CD14-positive monocyte (primary cell): ENCODE results near the gene EFCAB7. TPM values are rescaled to one million over a fixed set of nuclear protein-coding genes. Genes with fewer than 3 reads are reported as not detected.

ENCODE experiments used
- DNase-seq, 3 donors: peaks; one replicate each; pipeline ENCODE4 v3.0.0-alpha.2; 2011 to 2022
- H2AFZ ChIP-seq: 2 replicates; pipeline ENCODE4 v1.6.0; 2012; ENCODE audit warnings: mild to moderate bottlenecking, low read depth, low read length, inconsistent platforms; ENCODE audit not compliant: insufficient read depth, poor library complexity, severe bottlenecking
- H3K27ac ChIP-seq, 2 donors: 1 replicate in 1 of 2; 2 replicates in 1 of 2; pipeline ENCODE4 v1.5.1; 2012 to 2013; ENCODE audit warnings: low read length in 2 of 2, control low read depth in 1 of 2, inconsistent platforms in 1 of 2, low read depth in 1 of 2, mild to moderate bottlenecking in 1 of 2
- H3K27me3 ChIP-seq, 2 donors: one replicate each; pipeline versions ENCODE4 v1.6.0 to v1.6.1; 2011 to 2013; ENCODE audit warnings: low read length in 2 of 2; ENCODE audit not compliant: control insufficient read depth in 2 of 2, insufficient read depth in 2 of 2
- H3K36me3 ChIP-seq, 2 donors: replicated peaks in 1 of 2; 1 replicate in 1 of 2; 2 replicates in 1 of 2; pipeline versions ENCODE4 v1.5.1 to v1.6.1; 2012 to 2013; ENCODE audit warnings: low read length in 2 of 2, control low read depth in 1 of 2, inconsistent platforms in 1 of 2, mild to moderate bottlenecking in 1 of 2; ENCODE audit not compliant: insufficient read depth in 2 of 2, control insufficient read depth in 1 of 2
- H3K4me1 ChIP-seq, 2 donors: 1 replicate in 1 of 2; 2 replicates in 1 of 2; pipeline versions ENCODE4 v1.5.1 to v1.6.1; 2012 to 2013; ENCODE audit warnings: low read length in 2 of 2, control low read depth in 1 of 2, inconsistent platforms in 1 of 2, mild to moderate bottlenecking in 1 of 2, moderate library complexity in 1 of 2; ENCODE audit not compliant: insufficient read depth in 2 of 2, control insufficient read depth in 1 of 2
- H3K4me2 ChIP-seq: replicated peaks from 2 replicates; pipeline ENCODE3; 2012; ENCODE audit warnings: low read length, moderate library complexity, mild to moderate bottlenecking; ENCODE audit not compliant: poor library complexity, severe bottlenecking; ENCODE audit errors: extremely low read depth
- H3K4me3 ChIP-seq, 3 experiments: fragments of 200-600 bp in 1 of 3; sonication (generic) in 1 of 3; replicated peaks in 1 of 3; 1 replicate in 2 of 3; 2 replicates in 1 of 3; pipeline ENCODE4 v1.5.1; 2011 to 2013; ENCODE audit warnings: low read length in 3 of 3, mild to moderate bottlenecking in 3 of 3, control low read depth in 2 of 3, low read depth in 2 of 3, inconsistent platforms in 1 of 3, moderate library complexity in 1 of 3
- H3K79me2 ChIP-seq: 2 replicates; pipeline ENCODE4 v1.6.0; 2012; ENCODE audit warnings: mild to moderate bottlenecking, control low read depth, inconsistent platforms, low read length, moderate library complexity; ENCODE audit not compliant: insufficient read depth
- H3K9ac ChIP-seq: 2 replicates; pipeline ENCODE4 v1.6.0; 2017; ENCODE audit warnings: low read length, mild to moderate bottlenecking; ENCODE audit not compliant: insufficient read depth, poor library complexity, severe bottlenecking
- H3K9me3 ChIP-seq, 2 donors: replicated peaks in 1 of 2; 1 replicate in 1 of 2; 2 replicates in 1 of 2; pipeline versions ENCODE4 v1.5.1 to v1.6.1; 2012 to 2013; ENCODE audit warnings: low read length in 2 of 2, control low read depth in 1 of 2; ENCODE audit not compliant: control insufficient read depth in 1 of 2, insufficient read depth in 1 of 2
- H4K20me1 ChIP-seq: 2 replicates; pipeline ENCODE4 v1.6.0; 2012; ENCODE audit warnings: mild to moderate bottlenecking, low read length, control low read depth, moderate library complexity; ENCODE audit not compliant: insufficient read depth
- H3K27ac Mint-ChIP-seq, 7 donors: one replicate each; pipeline ENCODE4 v1.8.0; 2020; ENCODE audit warnings: mild to moderate bottlenecking in 7 of 7, mixed read lengths in 7 of 7, moderate library complexity in 6 of 7, inconsistent platforms in 2 of 7
- H3K27me3 Mint-ChIP-seq, 3 donors: one replicate each; pipeline ENCODE4 v1.8.0; 2021 to 2022; ENCODE audit warnings: low read depth in 3 of 3, mild to moderate bottlenecking in 3 of 3, mixed read lengths in 3 of 3, moderate library complexity in 3 of 3, inconsistent platforms in 1 of 3
- H3K36me3 Mint-ChIP-seq, 2 donors: one replicate each; pipeline ENCODE4 v1.8.0; 2020; ENCODE audit warnings: mixed read lengths in 2 of 2, inconsistent platforms in 1 of 2, mild to moderate bottlenecking in 1 of 2
- H3K4me1 Mint-ChIP-seq: one replicate; pipeline ENCODE4 v1.8.0; 2020; ENCODE audit warnings: mild to moderate bottlenecking, mixed read lengths
- H3K4me3 Mint-ChIP-seq, 2 donors: one replicate each; pipeline ENCODE4 v1.8.0; 2020; ENCODE audit warnings: mild to moderate bottlenecking in 2 of 2, mixed read lengths in 2 of 2, moderate library complexity in 1 of 2
- H3K9me3 Mint-ChIP-seq, 7 donors: one replicate each; pipeline ENCODE4 v1.8.0; 2020 to 2022; ENCODE audit warnings: mixed read lengths in 7 of 7, mild to moderate bottlenecking in 6 of 7, moderate library complexity in 6 of 7, inconsistent platforms in 2 of 7
- CTCF ChIP-seq: fragments of 200-600 bp; IDR thresholded peaks from one replicate; pipeline ENCODE4 v1.8.0; 2022; ENCODE audit warnings: antibody characterized with exemption, mild to moderate bottlenecking
- WGBS: methylation state at CpG from one replicate; pipeline ENCODE4 v1.1.5; 2013; ENCODE audit warnings: missing lambda C conversion rate; ENCODE audit not compliant: insufficient coverage; 5-methylcytosine and 5-hydroxymethylcytosine counted together
- intact Hi-C, 2 donors: fragments of 100-400 bp; cut with micrococcal nuclease; formaldehyde crosslinking; loops; one replicate each; pipeline versions ENCODE4 v1.15.0 to v1.15.1; 2023
- polyA plus RNA-seq, 3 donors: library from polyadenylated mRNA; depleted of rRNA in 1 of 3; unstranded in 2 of 3; stranded (reverse) in 1 of 3; fragments of 300-500 nt in 2 of 3; fragments of >200 nt in 1 of 3; fragmentation: Illumina TruSeq in 2 of 3; gene quantifications; 1 replicate in 2 of 3; 2 replicates in 1 of 3; pipeline ENCODE4 v1.2.3, GENCODE V29; 2012 to 2021

Gene EFCAB7
- polyA plus RNA-seq, 3 donors = 0.37 to 2.2 (median 0.92) TPM

- H3K4me1 Mint-ChIP-seq = no peaks in the 10 kb centered on the region
- Histone ChIP-seq H3K27me3 (no peaks in the 10 kb centered on the region), H3K79me2 (no peaks in the 10 kb centered on the region), H3K9me3 (no peaks in the 10 kb centered on the region), H4K20me1 (no peaks in the 10 kb centered on the region), H2AFZ (no peak overlapping the region), H3K9ac (no peak overlapping the region), H3K27ac (no peak overlapping the region), H3K4me2 (no peak overlapping the region), H3K4me1 (no peaks in the 10 kb centered on the region), H3K36me3 (no peaks in the 10 kb centered on the region), H3K4me3 (no peak overlapping the region)
- peak overlapping the region in 1 of 7 donors; percentile 30 for H3K27ac Mint-ChIP-seq
- H3K9me3 Mint-ChIP-seq = no peaks in the 10 kb centered on the region
- no peak for DNase-seq
- H3K27me3 Mint-ChIP-seq = no peaks in the 10 kb centered on the region
- intact Hi-C loops = no loop called here
- no peak overlapping the region for H3K4me3 Mint-ChIP-seq
- TF ChIP-seq CTCF = no peak
- WGBS = no CpG with 5 or more reads among the region's 2 CpGs
- peaks cover 0 to 2% of the 10 kb centered on the region in 2 donors for H3K36me3 Mint-ChIP-seq
Observed at GRCh38 chr1:63559357-63559756, 36.0 kb downstream of the EFCAB7 start.

GRCh38 chr1:63563745-63564144 lies 40.4 kb downstream of the EFCAB7 start:
- intact Hi-C loops = no loop called here
- no peak overlapping the region for H3K27ac Mint-ChIP-seq
- no peak overlapping the region for H3K9ac ChIP-seq

More at GRCh38 chr1:63563745-63564144, 40.4 kb downstream of the EFCAB7 start:
- H3K4me1 Mint-ChIP-seq = no peaks in the 10 kb centered on the region
- Histone ChIP-seq H3K36me3 (no peaks in the 10 kb centered on the region), H2AFZ (no peak overlapping the region), H4K20me1 (no peaks in the 10 kb centered on the region), H3K4me2 (no peak overlapping the region), H3K4me3 (no peak overlapping the region), H3K9me3 (no peaks in the 10 kb centered on the region), H3K27ac (no peak overlapping the region), H3K27me3 (no peaks in the 10 kb centered on the region), H3K4me1 (no peaks in the 10 kb centered on the region), H3K79me2 (no peaks in the 10 kb centered on the region)
- no peak overlapping the region for H3K4me3 Mint-ChIP-seq
- DNase-seq = no peak
- no peaks in the 10 kb centered on the region for H3K9me3 Mint-ChIP-seq
- H3K27me3 Mint-ChIP-seq = peaks cover 0 to 1% (median 0%) of the 10 kb centered on the region in 3 donors
- no peak for TF ChIP-seq CTCF
- H3K36me3 Mint-ChIP-seq = peaks cover 4% of the 10 kb centered on the region in 2 donors
